ENCODE data around the gene SPG21. TPM values are rescaled to one million over a fixed set of nuclear protein-coding genes. Genes with fewer than 3 reads are reported as not detected.
A peak's percentile ranks its signal among the peaks of the same experiment; 100 is the strongest.

Gene SPG21
- total and polyA plus RNA-seq, 2 of the 4 experiments (the other 2 are of a cell fraction), result 59.9 to 60.8 TPM

DNA sequence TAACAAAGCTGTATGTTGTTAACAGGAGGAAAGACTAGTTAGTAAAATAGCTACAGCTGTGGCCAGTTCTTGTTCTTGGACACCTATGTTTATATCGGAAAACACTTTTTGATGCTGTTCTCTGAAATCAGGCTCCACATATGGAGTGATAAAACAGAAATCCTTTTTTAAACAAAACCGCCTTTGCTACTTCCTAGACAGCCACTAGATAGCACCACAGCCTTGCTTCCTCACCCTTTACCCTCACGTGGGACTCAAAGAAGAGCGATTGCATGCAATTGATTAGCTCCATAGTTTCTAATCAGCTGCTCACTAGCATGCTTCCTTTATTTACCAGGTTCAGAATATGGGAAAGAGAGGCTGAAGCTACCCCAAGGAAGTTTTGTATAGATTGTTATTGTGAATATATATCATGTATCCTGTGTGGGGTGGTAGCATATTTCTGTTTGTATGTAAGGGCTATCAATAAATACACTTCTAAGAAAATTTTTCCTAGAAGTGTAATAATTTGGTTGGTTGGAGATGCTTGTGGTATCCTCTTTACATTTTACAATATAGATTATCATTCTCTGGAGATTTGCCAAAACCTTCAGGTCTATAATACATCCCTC is 44.0 kb upstream of the SPG21 start:
- in situ Hi-C loops (cut with MboI; ENCODE audit: low sequenced_read_pairs) (loop anchor here (10.0 kb wide), 2 partner anchors 51 to 241 kb away; no protein-coding TSS in a partner anchor), dilution Hi-C loops (cut with HindIII; ENCODE audit: low sequenced_read_pairs, unreplicated experiment) (no loop called here), intact Hi-C loops (cut with micrococcal nuclease) (loop anchor here (1.0 to 10.0 kb wide), 6 partner anchors 50 to 301 kb away; partner anchors contain the start of gene RNU5A-1)
- Histone ChIP-seq H3K4me1 (ENCODE audit: control insufficient read depth, insufficient read depth, low read length) (peaks cover under 1% of the 10 kb centered on the region; the same call in 1 of the 2 replicates), H3K9me1 (ENCODE audit: insufficient read depth, low read length) (peaks cover 2% of the 10 kb centered on the region; the same call in 1 of the 2 replicates), H3K27me3 (ENCODE audit: control insufficient read depth, insufficient read depth, low read length) (no peaks in the 10 kb centered on the region), H2AK9ac (replicated peaks; ENCODE audit: low read depth, low read length, poor library complexity) (no peak overlapping the region), H3K9me3 (ENCODE audit: control insufficient read depth, insufficient read depth, low read length) (no peaks in the 10 kb centered on the region), H3K4ac (ENCODE audit: low read depth, low read length) (no peak overlapping the region), H4K8ac (ENCODE audit: low read depth in 2 of 2, low read length in 2 of 2) (no peak overlapping the region), H3K23ac (ENCODE audit: low read depth, low read length) (no peak overlapping the region), H3K4me3 (ENCODE audit: insufficient read depth, low read depth, low read length) (no peak overlapping the region), H3K79me1 (ENCODE audit: low read depth in 1 of 2, low read length in 2 of 2) (peaks cover 1 to 7% of the 10 kb centered on the region in 2 experiments; a peak in 3 of 4 replicates), H2AFZ (replicated peaks; ENCODE audit: low read length, poor library complexity) (no peak overlapping the region), H3K4me2 (ENCODE audit: low read depth, low read length) (no peak overlapping the region), H2BK120ac (ENCODE audit: low read depth, low read length) (no peak overlapping the region), H2AK5ac (ENCODE audit: low read depth, low read length) (no peak overlapping the region), H2BK15ac (ENCODE audit: low read depth, low read length) (no peak overlapping the region), H3K9ac (ENCODE audit: low read depth, low read length) (no peak overlapping the region), H3K27ac (ENCODE audit: insufficient read depth, low read length) (no peak overlapping the region), H3K14ac (replicated peaks; ENCODE audit: low read depth, low read length) (no peak overlapping the region), H2BK5ac (ENCODE audit: low read depth, low read length, poor library complexity, severe bottlenecking) (no peak overlapping the region), H4K5ac (ENCODE audit: low read depth, low read length) (no peak overlapping the region), H3K36me3 (ENCODE audit: control insufficient read depth, insufficient read depth, low read length) (no peaks in the 10 kb centered on the region), H2BK20ac (ENCODE audit: low read depth, low read length) (no peak overlapping the region), H4K91ac (ENCODE audit: insufficient read depth, low read depth, low read length) (no peak overlapping the region), H3K56ac (ENCODE audit: extremely low read depth, insufficient read depth, low read length) (no peak overlapping the region), H4K20me1 (ENCODE audit: insufficient read depth, low read length) (0 out of 2 replicates have a peak, but pooled peaks cover 1% of the 10 kb centered on the region), H3K18ac (ENCODE audit: low read depth, low read length) (no peak overlapping the region)
- no TSS peak for BruUV-seq (replicated peaks)
- DNase-seq, result peak; percentile 66
- POLR2A ChIA-PET (ENCODE audit: unreplicated experiment), result interaction anchor here (0.6 kb wide), 1 partner anchor 271 kb away, joined by 3 read pairs; the partner anchor contains the start of gene RNU5B-1
- CTCF ChIA-PET, result interaction anchor here (0.6 to 2.0 kb wide), 14 partner anchors 9 to 68 kb away, joined by 3 to 21 read pairs (median 4); partner anchors contain the start of gene SLC51B
- ATAC-seq (ENCODE audit: low read depth), result peak; percentile 50
- no CpG with 5 or more reads among the region's 4 CpGs for WGBS, 2 experiments (ENCODE audit: extremely low coverage in 2 of 2, insufficient read length in 1 of 2)
- TF ChIP-seq BHLHE40 (IDR thresholded peaks at IDR 0.05; ENCODE audit: low read depth, low read length) (peak; percentile 60; the same call in 1 of the 2 replicates), CTCF (conservative IDR thresholded peaks at IDR 0.05; ENCODE audit: low read depth, low read length) (peak; percentile 89), CHD1 (IDR thresholded peaks at IDR 0.05; ENCODE audit: low read depth, low read length) (no peak), MXI1 (IDR thresholded peaks at IDR 0.05; ENCODE audit: borderline replicate concordance, low read depth, low read length) (no peak), MAFK (IDR thresholded peaks at IDR 0.05; ENCODE audit: low read depth, low read length) (no peak), FOS (IDR thresholded peaks at IDR 0.05; ENCODE audit: low read depth, low read length) (no peak), CEBPB (IDR thresholded peaks at IDR 0.05; ENCODE audit: low read depth, low read length) (no peak), RCOR1 (IDR thresholded peaks at IDR 0.05; ENCODE audit: insufficient replicate concordance, low read length) (no peak), POLR2A (IDR thresholded peaks at IDR 0.05; ENCODE audit: low read depth, low read length) (no peak), MAZ (IDR thresholded peaks at IDR 0.05; ENCODE audit: borderline replicate concordance, low read depth, low read length) (no peak), RAD21 (IDR thresholded peaks at IDR 0.05; ENCODE audit: low read length) (peak; percentile 89), RFX5 (IDR thresholded peaks at IDR 0.05; ENCODE audit: low read depth, low read length) (no peak), SMC3 (IDR thresholded peaks at IDR 0.05; ENCODE audit: low read depth, low read length) (peak; percentile 76), ELK1 (IDR thresholded peaks at IDR 0.05; ENCODE audit: borderline replicate concordance, low read depth, low read length) (no peak)
- TF ChIP-seq, protein P1, sequence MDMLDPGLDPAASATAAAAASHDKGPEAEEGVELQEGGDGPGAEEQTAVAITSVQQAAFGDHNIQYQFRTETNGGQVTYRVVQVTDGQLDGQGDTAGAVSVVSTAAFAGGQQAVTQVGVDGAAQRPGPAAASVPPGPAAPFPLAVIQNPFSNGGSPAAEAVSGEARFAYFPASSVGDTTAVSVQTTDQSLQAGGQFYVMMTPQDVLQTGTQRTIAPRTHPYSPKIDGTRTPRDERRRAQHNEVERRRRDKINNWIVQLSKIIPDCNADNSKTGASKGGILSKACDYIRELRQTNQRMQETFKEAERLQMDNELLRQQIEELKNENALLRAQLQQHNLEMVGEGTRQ (IDR thresholded peaks at IDR 0.05; ENCODE audit: low read depth, low read length), result peak; percentile 84
